HEK293 (cell line): ENCODE data around the gene DIO3.

Experiments used
- CTCF ChIA-PET: fragments of 350-600 bp; formaldehyde crosslinking; extraction: SDS; loops from one replicate; lab custom pipeline; 2021; ENCODE audit warnings: antibody characterized with exemption; lab: Yijun Ruan, JAX
- POLR2A ChIA-PET: fragments of 300-600 bp; formaldehyde crosslinking; extraction: SDS; loops from one replicate; lab custom pipeline; 2020; ENCODE audit warnings: antibody characterized with exemption, inconsistent platforms; lab: Yijun Ruan, JAX
- H3K27ac ChIP-seq: fragments of 200-500 bp; sonication (Bioruptor generic); 2 replicates; pipeline ENCODE4 v1.5.1; 2014; ENCODE audit warnings: low read depth, low read length, control low read depth, inconsistent platforms; ENCODE audit errors: extremely low read depth
- H3K36me3 ChIP-seq, 2 experiments: fragments of 200-500 bp in 1 of 2; sonication (Bioruptor generic) in 1 of 2; 1 replicate in 1 of 2; 2 replicates in 1 of 2; pipeline ENCODE4 v1.5.1; 2014 to 2017; ENCODE audit warnings: inconsistent platforms in 2 of 2, low read length in 2 of 2; ENCODE audit not compliant: control insufficient read depth in 2 of 2, insufficient read depth in 1 of 2
- H3K4me1 ChIP-seq: fragments of 200-500 bp; sonication (Bioruptor generic); 2 replicates; pipeline ENCODE4 v1.5.1; 2014; ENCODE audit warnings: mild to moderate bottlenecking, low read length, inconsistent platforms; ENCODE audit not compliant: control insufficient read depth, insufficient read depth
- H3K4me3 ChIP-seq: 2 replicates; pipeline ENCODE4 v1.5.1; 2011; ENCODE audit warnings: low read depth, mild to moderate bottlenecking, control low read depth, low read length, moderate library complexity
- H3K9me3 ChIP-seq: fragments of 200-500 bp; sonication (Bioruptor generic); 2 replicates; pipeline ENCODE4 v1.5.1; 2014; ENCODE audit warnings: low read depth, low read length, inconsistent platforms; ENCODE audit not compliant: control insufficient read depth, insufficient read depth
- FEZF1 ChIP-seq: fragments of 450-650 bp; formaldehyde crosslinking; IDR thresholded peaks from 2 replicates; pipeline ENCODE4 v1.5.1; 2016; ENCODE audit warnings: missing biosample characterization, missing genetic modification characterization
- GLI4 ChIP-seq: fragments of 450-650 bp; formaldehyde crosslinking; IDR thresholded peaks from 2 replicates; pipeline ENCODE4 v1.5.1; 2016; ENCODE audit warnings: missing biosample characterization, missing genetic modification characterization
- GLIS1 ChIP-seq: fragments of 450-650 bp; formaldehyde crosslinking; IDR thresholded peaks from 2 replicates; pipeline ENCODE4 v1.5.1; 2016; ENCODE audit warnings: missing biosample characterization, missing genetic modification characterization
- KLF16 ChIP-seq: fragments of 450-650 bp; formaldehyde crosslinking; IDR thresholded peaks from 2 replicates; pipeline ENCODE4 v1.5.1; 2017; ENCODE audit warnings: missing biosample characterization, missing genetic modification characterization
- SP2 ChIP-seq: fragments of 450-650 bp; formaldehyde crosslinking; IDR thresholded peaks from 2 replicates; pipeline ENCODE4 v1.5.1; 2016; ENCODE audit warnings: missing biosample characterization, missing genetic modification characterization
- ZBTB1 ChIP-seq: fragments of 450-650 bp; formaldehyde crosslinking; IDR thresholded peaks from 2 replicates; pipeline ENCODE4 v1.5.1; 2016; ENCODE audit warnings: missing biosample characterization, missing genetic modification characterization
- ZBTB21 ChIP-seq: fragments of 450-650 bp; formaldehyde crosslinking; IDR thresholded peaks from 2 replicates; pipeline ENCODE4 v1.5.1; 2017; ENCODE audit warnings: missing biosample characterization, missing genetic modification characterization
- ZNF174 ChIP-seq: fragments of 450-650 bp; formaldehyde crosslinking; IDR thresholded peaks from 2 replicates; pipeline ENCODE4 v1.5.0; 2017; ENCODE audit warnings: missing biosample characterization, mild to moderate bottlenecking, missing genetic modification characterization
- ZNF292 ChIP-seq: fragments of 450-650 bp; formaldehyde crosslinking; IDR thresholded peaks from 2 replicates; pipeline ENCODE4 v1.5.1; 2016; ENCODE audit warnings: low read depth, missing biosample characterization, missing genetic modification characterization, borderline replicate concordance
- ZNF391 ChIP-seq: fragments of 450-650 bp; formaldehyde crosslinking; IDR thresholded peaks from 2 replicates; pipeline ENCODE4 v1.5.1; 2016; ENCODE audit warnings: low read depth, missing biosample characterization, missing genetic modification characterization, borderline replicate concordance
- ZNF530 ChIP-seq: fragments of 450-650 bp; formaldehyde crosslinking; IDR thresholded peaks from 2 replicates; pipeline ENCODE4 v1.5.1; 2016; ENCODE audit warnings: low read depth, missing biosample characterization, missing genetic modification characterization
- ZNF548 ChIP-seq: fragments of 450-650 bp; formaldehyde crosslinking; IDR thresholded peaks from 2 replicates; pipeline ENCODE4 v1.5.1; 2016; ENCODE audit warnings: missing biosample characterization, missing genetic modification characterization
- ZNF561 ChIP-seq: fragments of 450-650 bp; IDR thresholded peaks from 2 replicates; pipeline ENCODE4 v1.5.1; 2018; ENCODE audit warnings: missing biosample characterization, missing genetic modification characterization, borderline replicate concordance
- ZNF600 ChIP-seq: fragments of 450-650 bp; formaldehyde crosslinking; IDR thresholded peaks from 2 replicates; pipeline ENCODE4 v1.5.1; 2016; ENCODE audit warnings: missing biosample characterization, missing genetic modification characterization
- ZNF792 ChIP-seq: fragments of 450-650 bp; formaldehyde crosslinking; IDR thresholded peaks from 2 replicates; pipeline ENCODE4 v1.5.1; 2016; ENCODE audit warnings: missing biosample characterization, missing genetic modification characterization
- TF ChIP-seq, protein P1 (sequence below): fragments of 450-650 bp; formaldehyde crosslinking; IDR thresholded peaks from 2 replicates; pipeline ENCODE4 v1.5.1; 2017; ENCODE audit warnings: missing biosample characterization, missing genetic modification characterization
- TF ChIP-seq, protein P2 (sequence below): fragments of 450-650 bp; formaldehyde crosslinking; IDR thresholded peaks from 2 replicates; pipeline ENCODE4 v1.5.1; 2016; ENCODE audit warnings: missing biosample characterization, missing genetic modification characterization
- TF ChIP-seq, protein P3 (sequence below): fragments of 450-650 bp; formaldehyde crosslinking; IDR thresholded peaks from 2 replicates; pipeline ENCODE4 v1.5.1; 2016; ENCODE audit warnings: missing biosample characterization, missing genetic modification characterization
- TF ChIP-seq, protein P4 (sequence below): fragments of 450-650 bp; formaldehyde crosslinking; IDR thresholded peaks from 2 replicates; pipeline ENCODE4 v1.5.1; 2016; ENCODE audit warnings: missing biosample characterization, missing genetic modification characterization
- TF ChIP-seq, protein P5 (sequence below): fragments of 450-650 bp; IDR thresholded peaks from 2 replicates; pipeline ENCODE4 v1.5.1; 2018; ENCODE audit warnings: missing biosample characterization, missing genetic modification characterization
- TF ChIP-seq, protein P6 (sequence below): fragments of 450-650 bp; formaldehyde crosslinking; IDR thresholded peaks from 2 replicates; pipeline ENCODE4 v1.5.1; 2016; ENCODE audit warnings: missing biosample characterization, missing genetic modification characterization
- TF ChIP-seq, protein P7 (sequence below): fragments of 450-650 bp; formaldehyde crosslinking; IDR thresholded peaks from 2 replicates; pipeline ENCODE4 v1.5.1; 2017; ENCODE audit warnings: missing biosample characterization, missing genetic modification characterization

The DIO3 gene

DNA sequence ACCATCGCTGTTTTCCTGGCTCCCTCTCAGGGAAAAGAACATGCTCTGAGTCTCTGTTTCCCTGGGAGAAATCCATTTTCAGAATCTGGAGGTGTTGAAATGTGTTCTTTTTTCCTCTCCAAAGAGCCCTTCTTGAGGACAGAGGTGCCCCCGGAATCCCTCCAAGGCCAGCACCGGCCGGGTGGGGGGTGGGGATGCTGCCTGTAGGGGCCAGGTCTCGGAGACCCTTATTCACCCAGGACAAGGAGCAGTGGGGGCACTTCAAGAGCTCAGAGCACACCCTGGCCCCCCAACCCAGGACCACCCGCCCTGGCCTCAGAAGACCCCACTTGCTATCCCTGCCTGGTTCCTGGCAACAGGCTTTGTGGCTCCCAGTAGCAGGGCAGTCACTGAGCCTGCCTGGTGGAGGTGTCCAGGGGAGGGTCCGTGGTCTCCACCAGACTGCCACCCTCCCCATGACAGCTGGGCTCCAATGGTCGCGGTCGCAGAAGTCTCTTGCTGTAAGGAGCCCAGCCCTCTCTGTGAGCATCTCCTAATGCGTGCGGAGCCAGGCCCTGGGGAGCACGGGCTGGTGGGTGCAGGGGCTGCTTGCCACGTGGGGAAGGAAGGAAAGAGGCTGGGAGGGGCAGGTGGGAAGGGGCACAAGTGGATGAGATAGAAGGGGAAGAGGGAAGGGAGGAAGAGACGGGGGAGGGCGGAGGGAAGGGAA lies 13.2 kb upstream of the DIO3 start (continued):
- TF ChIP-seq, protein P1, sequence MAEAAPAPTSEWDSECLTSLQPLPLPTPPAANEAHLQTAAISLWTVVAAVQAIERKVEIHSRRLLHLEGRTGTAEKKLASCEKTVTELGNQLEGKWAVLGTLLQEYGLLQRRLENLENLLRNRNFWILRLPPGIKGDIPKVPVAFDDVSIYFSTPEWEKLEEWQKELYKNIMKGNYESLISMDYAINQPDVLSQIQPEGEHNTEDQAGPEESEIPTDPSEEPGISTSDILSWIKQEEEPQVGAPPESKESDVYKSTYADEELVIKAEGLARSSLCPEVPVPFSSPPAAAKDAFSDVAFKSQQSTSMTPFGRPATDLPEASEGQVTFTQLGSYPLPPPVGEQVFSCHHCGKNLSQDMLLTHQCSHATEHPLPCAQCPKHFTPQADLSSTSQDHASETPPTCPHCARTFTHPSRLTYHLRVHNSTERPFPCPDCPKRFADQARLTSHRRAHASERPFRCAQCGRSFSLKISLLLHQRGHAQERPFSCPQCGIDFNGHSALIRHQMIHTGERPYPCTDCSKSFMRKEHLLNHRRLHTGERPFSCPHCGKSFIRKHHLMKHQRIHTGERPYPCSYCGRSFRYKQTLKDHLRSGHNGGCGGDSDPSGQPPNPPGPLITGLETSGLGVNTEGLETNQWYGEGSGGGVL: no peak
- TF ChIP-seq SP2 (tag by site-specific recombination) (no peak), ZBTB21 (tag by site-specific recombination) (no peak), ZNF792 (tag by site-specific recombination) (no peak), FEZF1 (tag by site-specific recombination) (no peak), ZBTB1 (no peak), ZNF530 (no peak)
- TF ChIP-seq, protein P2, sequence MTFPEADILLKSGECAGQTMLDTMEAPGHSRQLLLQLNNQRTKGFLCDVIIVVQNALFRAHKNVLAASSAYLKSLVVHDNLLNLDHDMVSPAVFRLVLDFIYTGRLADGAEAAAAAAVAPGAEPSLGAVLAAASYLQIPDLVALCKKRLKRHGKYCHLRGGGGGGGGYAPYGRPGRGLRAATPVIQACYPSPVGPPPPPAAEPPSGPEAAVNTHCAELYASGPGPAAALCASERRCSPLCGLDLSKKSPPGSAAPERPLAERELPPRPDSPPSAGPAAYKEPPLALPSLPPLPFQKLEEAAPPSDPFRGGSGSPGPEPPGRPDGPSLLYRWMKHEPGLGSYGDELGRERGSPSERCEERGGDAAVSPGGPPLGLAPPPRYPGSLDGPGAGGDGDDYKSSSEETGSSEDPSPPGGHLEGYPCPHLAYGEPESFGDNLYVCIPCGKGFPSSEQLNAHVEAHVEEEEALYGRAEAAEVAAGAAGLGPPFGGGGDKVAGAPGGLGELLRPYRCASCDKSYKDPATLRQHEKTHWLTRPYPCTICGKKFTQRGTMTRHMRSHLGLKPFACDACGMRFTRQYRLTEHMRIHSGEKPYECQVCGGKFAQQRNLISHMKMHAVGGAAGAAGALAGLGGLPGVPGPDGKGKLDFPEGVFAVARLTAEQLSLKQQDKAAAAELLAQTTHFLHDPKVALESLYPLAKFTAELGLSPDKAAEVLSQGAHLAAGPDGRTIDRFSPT (tag by site-specific recombination): no peak
- TF ChIP-seq, all 188 proteins: peak for 0

DNA sequence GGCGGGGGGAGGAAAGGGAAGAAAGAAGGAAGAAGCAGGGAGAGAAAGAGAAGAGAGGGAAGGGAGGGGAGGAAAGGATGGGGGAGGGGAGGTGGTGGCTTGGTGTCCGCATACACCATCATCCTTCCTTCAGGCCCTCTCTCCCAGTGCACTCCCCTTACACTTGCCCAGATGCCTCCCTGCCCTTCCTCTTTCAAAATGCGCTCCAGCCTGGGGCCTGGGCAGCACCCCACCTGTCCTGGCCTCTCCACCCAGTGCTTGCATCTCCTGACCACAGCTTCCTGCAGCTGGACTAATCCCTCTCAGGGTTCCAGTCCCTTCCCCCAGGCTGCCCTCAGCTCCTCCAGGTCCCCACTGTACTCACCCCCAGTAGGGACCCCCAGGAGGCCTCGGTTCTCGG lies 12.6 kb upstream of the DIO3 start:
- Histone ChIP-seq H3K36me3 (no peaks in the 10 kb centered on the region), H3K27ac (no peak overlapping the region), H3K4me3 (no peak overlapping the region), H3K4me1 (no peaks in the 10 kb centered on the region), H3K9me3 (no peaks in the 10 kb centered on the region)
- ChIA-PET POLR2A (no interaction called here), CTCF (no interaction called here)
- TF ChIP-seq GLIS1 (tag by site-specific recombination) (no peak), ZNF391 (no peak), GLI4 (no peak), ZNF561 (tag by site-specific recombination) (no peak), ZNF600 (tag by site-specific recombination) (no peak), ZNF174 (tag by site-specific recombination) (no peak)
- TF ChIP-seq, protein P3, sequence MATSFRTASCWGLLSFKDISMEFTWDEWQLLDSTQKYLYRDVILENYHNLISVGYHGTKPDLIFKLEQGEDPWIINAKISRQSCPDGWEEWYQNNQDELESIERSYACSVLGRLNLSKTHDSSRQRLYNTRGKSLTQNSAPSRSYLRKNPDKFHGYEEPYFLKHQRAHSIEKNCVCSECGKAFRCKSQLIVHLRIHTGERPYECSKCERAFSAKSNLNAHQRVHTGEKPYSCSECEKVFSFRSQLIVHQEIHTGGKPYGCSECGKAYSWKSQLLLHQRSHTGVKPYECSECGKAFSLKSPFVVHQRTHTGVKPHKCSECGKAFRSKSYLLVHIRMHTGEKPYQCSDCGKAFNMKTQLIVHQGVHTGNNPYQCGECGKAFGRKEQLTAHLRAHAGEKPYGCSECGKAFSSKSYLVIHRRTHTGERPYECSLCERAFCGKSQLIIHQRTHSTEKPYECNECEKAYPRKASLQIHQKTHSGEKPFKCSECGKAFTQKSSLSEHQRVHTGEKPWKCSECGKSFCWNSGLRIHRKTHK (tag by site-specific recombination): no peak

DNA sequence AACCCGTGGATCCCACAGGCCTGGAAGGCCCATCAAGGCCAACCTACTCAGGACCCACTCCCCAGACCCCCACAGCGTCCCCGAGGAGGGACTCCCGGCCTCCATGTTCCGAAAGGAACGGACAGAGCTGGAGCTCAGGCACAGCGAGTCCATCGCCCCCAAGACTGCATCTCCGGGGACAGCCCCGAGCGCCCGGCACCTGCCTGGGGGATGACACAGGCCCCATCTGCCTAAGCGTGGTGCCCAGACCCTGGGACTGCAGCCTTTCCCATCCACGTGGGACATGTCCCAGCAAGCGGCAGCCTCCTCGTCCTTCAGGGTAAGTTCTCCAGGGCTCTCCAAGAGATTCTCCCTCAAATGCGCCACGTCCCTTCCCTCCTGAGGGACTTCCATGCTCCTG lies 12.1 kb upstream of the DIO3 start:
- CTCF ChIA-PET: interaction anchor here (0.7 kb wide), 1 partner anchor 896 kb away, joined by 3 read pairs; no protein-coding TSS in a partner anchor
- no peak overlapping the region for H3K4me3 ChIP-seq
- H3K4me1 ChIP-seq: no peaks in the 10 kb centered on the region
- H3K36me3 ChIP-seq: no peaks in the 10 kb centered on the region
- POLR2A ChIA-PET: no interaction called here
- H3K9me3 ChIP-seq: no peaks in the 10 kb centered on the region
- H3K27ac ChIP-seq: no peak overlapping the region
- TF ChIP-seq, protein P4, sequence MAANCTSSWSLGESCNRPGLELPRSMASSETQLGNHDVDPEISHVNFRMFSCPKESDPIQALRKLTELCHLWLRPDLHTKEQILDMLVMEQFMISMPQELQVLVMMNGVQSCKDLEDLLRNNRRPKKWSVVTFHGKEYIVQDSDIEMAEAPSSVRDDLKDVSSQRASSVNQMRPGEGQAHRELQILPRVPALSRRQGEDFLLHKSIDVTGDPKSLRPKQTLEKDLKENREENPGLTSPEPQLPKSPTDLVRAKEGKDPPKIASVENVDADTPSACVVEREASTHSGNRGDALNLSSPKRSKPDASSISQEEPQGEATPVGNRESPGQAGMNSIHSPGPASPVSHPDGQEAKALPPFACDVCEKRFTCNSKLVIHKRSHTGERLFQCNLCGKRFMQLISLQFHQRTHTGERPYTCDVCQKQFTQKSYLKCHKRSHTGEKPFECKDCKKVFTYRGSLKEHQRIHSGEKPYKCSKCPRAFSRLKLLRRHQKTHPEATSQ: no peak
- no peak for TF ChIP-seq ZNF548
- TF ChIP-seq, protein P5, sequence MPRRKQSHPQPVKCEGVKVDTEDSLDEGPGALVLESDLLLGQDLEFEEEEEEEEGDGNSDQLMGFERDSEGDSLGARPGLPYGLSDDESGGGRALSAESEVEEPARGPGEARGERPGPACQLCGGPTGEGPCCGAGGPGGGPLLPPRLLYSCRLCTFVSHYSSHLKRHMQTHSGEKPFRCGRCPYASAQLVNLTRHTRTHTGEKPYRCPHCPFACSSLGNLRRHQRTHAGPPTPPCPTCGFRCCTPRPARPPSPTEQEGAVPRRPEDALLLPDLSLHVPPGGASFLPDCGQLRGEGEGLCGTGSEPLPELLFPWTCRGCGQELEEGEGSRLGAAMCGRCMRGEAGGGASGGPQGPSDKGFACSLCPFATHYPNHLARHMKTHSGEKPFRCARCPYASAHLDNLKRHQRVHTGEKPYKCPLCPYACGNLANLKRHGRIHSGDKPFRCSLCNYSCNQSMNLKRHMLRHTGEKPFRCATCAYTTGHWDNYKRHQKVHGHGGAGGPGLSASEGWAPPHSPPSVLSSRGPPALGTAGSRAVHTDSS (tag by site-specific recombination): no peak
- TF ChIP-seq, protein P6, sequence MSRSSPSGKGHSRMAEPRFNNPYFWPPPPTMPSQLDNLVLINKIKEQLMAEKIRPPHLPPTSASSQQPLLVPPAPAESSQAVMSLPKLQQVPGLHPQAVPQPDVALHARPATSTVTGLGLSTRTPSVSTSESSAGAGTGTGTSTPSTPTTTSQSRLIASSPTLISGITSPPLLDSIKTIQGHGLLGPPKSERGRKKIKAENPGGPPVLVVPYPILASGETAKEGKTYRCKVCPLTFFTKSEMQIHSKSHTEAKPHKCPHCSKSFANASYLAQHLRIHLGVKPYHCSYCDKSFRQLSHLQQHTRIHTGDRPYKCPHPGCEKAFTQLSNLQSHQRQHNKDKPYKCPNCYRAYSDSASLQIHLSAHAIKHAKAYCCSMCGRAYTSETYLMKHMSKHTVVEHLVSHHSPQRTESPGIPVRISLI (tag by site-specific recombination): no peak
- TF ChIP-seq, protein P7, sequence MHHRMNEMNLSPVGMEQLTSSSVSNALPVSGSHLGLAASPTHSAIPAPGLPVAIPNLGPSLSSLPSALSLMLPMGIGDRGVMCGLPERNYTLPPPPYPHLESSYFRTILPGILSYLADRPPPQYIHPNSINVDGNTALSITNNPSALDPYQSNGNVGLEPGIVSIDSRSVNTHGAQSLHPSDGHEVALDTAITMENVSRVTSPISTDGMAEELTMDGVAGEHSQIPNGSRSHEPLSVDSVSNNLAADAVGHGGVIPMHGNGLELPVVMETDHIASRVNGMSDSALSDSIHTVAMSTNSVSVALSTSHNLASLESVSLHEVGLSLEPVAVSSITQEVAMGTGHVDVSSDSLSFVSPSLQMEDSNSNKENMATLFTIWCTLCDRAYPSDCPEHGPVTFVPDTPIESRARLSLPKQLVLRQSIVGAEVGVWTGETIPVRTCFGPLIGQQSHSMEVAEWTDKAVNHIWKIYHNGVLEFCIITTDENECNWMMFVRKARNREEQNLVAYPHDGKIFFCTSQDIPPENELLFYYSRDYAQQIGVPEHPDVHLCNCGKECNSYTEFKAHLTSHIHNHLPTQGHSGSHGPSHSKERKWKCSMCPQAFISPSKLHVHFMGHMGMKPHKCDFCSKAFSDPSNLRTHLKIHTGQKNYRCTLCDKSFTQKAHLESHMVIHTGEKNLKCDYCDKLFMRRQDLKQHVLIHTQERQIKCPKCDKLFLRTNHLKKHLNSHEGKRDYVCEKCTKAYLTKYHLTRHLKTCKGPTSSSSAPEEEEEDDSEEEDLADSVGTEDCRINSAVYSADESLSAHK (tag by site-specific recombination): no peak
- no peak for TF ChIP-seq ZNF292 (tag by site-specific recombination)
- no peak for TF ChIP-seq KLF16 (tag by site-specific recombination)
